Dedifferentiated amniotic fluid mesenchymal stem cell (primary cell): ENCODE results near the gene ST7L.

ENCODE experiments used
- DNase-seq: peaks from one replicate; pipeline ENCODE4 v3.0.0-alpha.2; 2016; ENCODE audit errors: extremely low spot score

The ST7L gene

GRCh38 chr1:112515311-112516009 lies 103.5 kb downstream of the ST7L start:
- no peak for DNase-seq

- no peak for DNase-seq
Observed at GRCh38 chr1:112514901-112515300, 104.0 kb downstream of the ST7L start.

- peak; percentile 26 for DNase-seq
Observed at GRCh38 chr1:112513112-112513870, 105.7 kb downstream of the ST7L start.

GRCh38 chr1:112511897-112512296 lies 107.0 kb downstream of the ST7L start:
- no peak for DNase-seq

- DNase-seq, result no peak
Observed at GRCh38 chr1:112510340-112510739, 108.6 kb downstream of the ST7L start.

- DNase-seq, result no peak
Observed at GRCh38 chr1:112509660-112510178, 109.2 kb downstream of the ST7L start.

GRCh38 chr1:112509005-112509659 lies 109.8 kb downstream of the ST7L start:
- DNase-seq, result no peak

- no peak for DNase-seq
Observed at GRCh38 chr1:112508278-112509004, 110.5 kb downstream of the ST7L start, which contains the start of gene WNT2B. TSS of gene WNT2B (plus strand) at chr1:112508965. CDS start at chr1:112509263, 298 bp downstream.

- no peak for DNase-seq
Observed at GRCh38 chr1:112507921-112508277, 111.0 kb downstream of the ST7L start.

GRCh38 chr1:112507336-112507735 lies 111.6 kb downstream of the ST7L start:
- DNase-seq, result no peak

- no peak for DNase-seq
Observed at GRCh38 chr1:112506731-112507130, 112.2 kb downstream of the ST7L start.

GRCh38 chr1:112506306-112506705 lies 112.6 kb downstream of the ST7L start:
- DNase-seq, result no peak

- no peak for DNase-seq
Observed at GRCh38 chr1:112505878-112506277, 113.1 kb downstream of the ST7L start.

GRCh38 chr1:112505400-112505785 lies 113.5 kb downstream of the ST7L start:
- no peak for DNase-seq

- no peak for DNase-seq
Observed at GRCh38 chr1:112504661-112505399, 114.1 kb downstream of the ST7L start.

GRCh38 chr1:112504001-112504660 lies 114.8 kb downstream of the ST7L start:
- DNase-seq, result no peak

- DNase-seq, result no peak
Observed at GRCh38 chr1:112502826-112503225, 116.1 kb downstream of the ST7L start.

- peak; percentile 63 for DNase-seq
Observed at GRCh38 chr1:112501810-112502641, 116.9 kb downstream of the ST7L start.

- DNase-seq, result no peak
Observed at GRCh38 chr1:112496290-112496689, 122.7 kb downstream of the ST7L start.

- no peak for DNase-seq
Observed at GRCh38 chr1:112493351-112493750, 125.6 kb downstream of the ST7L start.
